BJ (cell line): ENCODE data around the gene MDH1. TPM values are rescaled to one million over a fixed set of nuclear protein-coding genes. Genes with fewer than 3 reads are reported as not detected.
A peak's percentile ranks its signal among the peaks of the same experiment; 100 is the strongest.

Experiments used
- CTCF ChIA-PET: fragments of 350-600 bp; formaldehyde crosslinking; extraction: SDS; loops from one replicate; lab custom pipeline; 2021; ENCODE audit warnings: antibody characterized with exemption, inconsistent platforms; lab: Yijun Ruan, JAX
- POLR2A ChIA-PET: fragments of 300-600 bp; sonication (Branson Sonifier 250); formaldehyde crosslinking; extraction: SDS; loops from one replicate; lab custom pipeline; 2021; ENCODE audit warnings: antibody characterized with exemption; lab: Charles Lee
- DNase-seq: peaks from one replicate; pipeline ENCODE4 v3.0.0-alpha.2; 2011; ENCODE audit warnings: low read depth
- H3K27me3 ChIP-seq: 2 replicates; pipeline ENCODE4 v1.6.0; 2011; ENCODE audit warnings: low read length; ENCODE audit not compliant: control insufficient read depth, insufficient read depth
- H3K36me3 ChIP-seq: 2 replicates; pipeline ENCODE4 v1.5.1; 2011; ENCODE audit warnings: low read length; ENCODE audit not compliant: control insufficient read depth, insufficient read depth
- H3K4me3 ChIP-seq: 2 replicates; pipeline ENCODE4 v1.5.1; 2011; ENCODE audit warnings: low read depth, mild to moderate bottlenecking, control low read depth, low read length
- CTCF ChIP-seq: IDR thresholded peaks from 2 replicates; pipeline ENCODE4 v1.5.1; 2011; ENCODE audit warnings: low read depth, mild to moderate bottlenecking, control low read depth, inconsistent platforms, low read length, moderate library complexity; ENCODE audit not compliant: insufficient read depth
- polyA plus RNA-seq: library from polyadenylated mRNA; depleted of rRNA; stranded (reverse); fragments of >200 nt; gene quantifications from 2 replicates; pipeline ENCODE4 v1.2.3, GENCODE V29; 2011

MDH1 gene
- polyA plus RNA-seq, 1 experiment, result 166 TPM

- no peak for DNase-seq
- Histone ChIP-seq H3K36me3 (no peaks in the 10 kb centered on the region), H3K4me3 (peak overlapping the region; percentile 87), H3K27me3 (no peaks in the 10 kb centered on the region)
- no peak for TF ChIP-seq CTCF
- POLR2A ChIA-PET, result interaction anchor here (0.6 kb wide), 1 partner anchor 102 kb away, joined by 4 read pairs; no protein-coding TSS in a partner anchor
- CTCF ChIA-PET, result interaction anchor here (0.8 to 1.6 kb wide), 4 partner anchors 11 to 46 kb away, joined by 3 to 5 read pairs (median 3); no protein-coding TSS in a partner anchor
Observed at GRCh38 chr2:63589148-63589958, 590 bp downstream of the MDH1 start.

- ChIA-PET CTCF (interaction anchor here (1.1 kb wide), 1 partner anchor 15 kb away, joined by 3 read pairs; no protein-coding TSS in a partner anchor), POLR2A (no interaction called here)
- Histone ChIP-seq H3K36me3 (no peaks in the 10 kb centered on the region; the same call in 1 of the 2 replicates), H3K4me3 (no peak overlapping the region), H3K27me3 (no peaks in the 10 kb centered on the region)
- TF ChIP-seq CTCF, result no peak
- no peak for DNase-seq
Observed at GRCh38 chr2:63590626-63591408, 2.1 kb downstream of the MDH1 start.

GRCh38 chr2:63591566-63592175 is 2.9 kb downstream of the MDH1 start:
- no peak overlapping the region for H3K4me3 ChIP-seq
- ChIA-PET POLR2A (no interaction called here), CTCF (no interaction called here)
- peaks cover 2% of the 10 kb centered on the region for H3K36me3 ChIP-seq
- no peak for TF ChIP-seq CTCF
- no peak for DNase-seq
- H3K27me3 ChIP-seq, result no peaks in the 10 kb centered on the region

GRCh38 chr2:63594660-63595059 is 5.9 kb downstream of the MDH1 start:
- H3K27me3 ChIP-seq, result no peaks in the 10 kb centered on the region
- ChIA-PET POLR2A (no interaction called here), CTCF (no interaction called here)
- H3K4me3 ChIP-seq, result no peak overlapping the region
- no peak for DNase-seq
- no peak for TF ChIP-seq CTCF
- peaks cover 3% of the 10 kb centered on the region for H3K36me3 ChIP-seq

GRCh38 chr2:63596401-63596883 is 7.7 kb downstream of the MDH1 start:
- ChIA-PET CTCF (interaction anchor here (0.5 kb wide), 1 partner anchor 43 kb away, joined by 3 read pairs; no protein-coding TSS in a partner anchor), POLR2A (no interaction called here)
- Histone ChIP-seq H3K36me3 (peaks cover 5% of the 10 kb centered on the region), H3K27me3 (no peaks in the 10 kb centered on the region), H3K4me3 (no peak overlapping the region)
- no peak for TF ChIP-seq CTCF
- DNase-seq, result no peak
